Uterus (tissue), 2 donors: Measurements from ENCODE around the gene ZNF786.

ENCODE experiments used
- CTCF ChIP-seq, 4 experiments: fragments of 200-600 bp in 2 of 4; fragments of 450-650 bp in 2 of 4; sonication (generic) in 2 of 4; IDR thresholded peaks; one replicate each; pipeline ENCODE4 v1.5.1; 2016 to 2019; ENCODE audit warnings: antibody characterized with exemption in 4 of 4, mild to moderate bottlenecking in 2 of 4, moderate library complexity in 1 of 4
- POLR2A ChIP-seq, 2 donors: fragments of 450-650 bp; IDR thresholded peaks; one replicate each; pipeline ENCODE4 v1.6.1; 2016; ENCODE audit warnings: antibody characterized with exemption in 2 of 2, mild to moderate bottlenecking in 1 of 2, moderate library complexity in 1 of 2

GRCh38 chr7:149071182-149071635, 19.3 kb downstream of the ZNF786 start:
- TF ChIP-seq CTCF (IDR thresholded peaks at IDR 0.05) (no peak), POLR2A (IDR thresholded peaks at IDR 0.05) (no peak)
